ENCODE measurements around the gene NRROS. TPM values are rescaled to one million over a fixed set of nuclear protein-coding genes. Genes with fewer than 3 reads are reported as not detected.

NRROS gene
- total and polyA plus RNA-seq, 7 donors: 0.83 to 3.0 (median 1.9) TPM

DNA sequence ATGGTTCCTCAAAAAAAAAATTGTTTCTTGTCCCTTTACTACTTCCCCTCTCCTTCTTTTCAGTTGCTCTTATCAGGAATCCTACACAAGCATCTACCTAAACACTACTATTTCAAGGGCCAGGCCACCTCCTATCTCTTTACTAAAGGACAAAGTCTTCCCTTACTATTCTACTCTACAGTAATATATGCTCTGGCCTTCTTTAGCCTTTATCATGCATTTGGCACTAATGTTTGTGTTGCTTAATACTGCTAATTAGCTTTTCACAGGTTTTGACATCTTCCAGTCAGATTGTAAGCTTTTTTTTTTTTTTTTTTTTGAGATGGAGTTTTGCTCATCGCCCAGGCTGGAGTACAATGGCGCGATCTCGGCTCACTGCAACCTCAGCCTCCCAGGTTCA is 67.2 kb downstream of the NRROS start:
- no peaks in the 10 kb centered on the region for H3K27me3 ChIP-seq (ENCODE audit: insufficient read depth in 3 of 3, low read length in 2 of 3)
- peaks cover 6% of the 10 kb centered on the region for H3K4me1 ChIP-seq
- no peak overlapping the region for H3K4me3 ChIP-seq
- no peaks in the 10 kb centered on the region for H3K36me3 ChIP-seq (ENCODE audit: insufficient read depth in 1 of 2, low read depth in 1 of 2)
- ATAC-seq: no peak
- DNase-seq: no peak
- no peaks in the 10 kb centered on the region for H3K9me3 ChIP-seq
- 97 to 100% (median 99%) methylated on average over 4 of the region's 4 CpGs for WGBS, 3 donors
- TF ChIP-seq, protein P1, sequence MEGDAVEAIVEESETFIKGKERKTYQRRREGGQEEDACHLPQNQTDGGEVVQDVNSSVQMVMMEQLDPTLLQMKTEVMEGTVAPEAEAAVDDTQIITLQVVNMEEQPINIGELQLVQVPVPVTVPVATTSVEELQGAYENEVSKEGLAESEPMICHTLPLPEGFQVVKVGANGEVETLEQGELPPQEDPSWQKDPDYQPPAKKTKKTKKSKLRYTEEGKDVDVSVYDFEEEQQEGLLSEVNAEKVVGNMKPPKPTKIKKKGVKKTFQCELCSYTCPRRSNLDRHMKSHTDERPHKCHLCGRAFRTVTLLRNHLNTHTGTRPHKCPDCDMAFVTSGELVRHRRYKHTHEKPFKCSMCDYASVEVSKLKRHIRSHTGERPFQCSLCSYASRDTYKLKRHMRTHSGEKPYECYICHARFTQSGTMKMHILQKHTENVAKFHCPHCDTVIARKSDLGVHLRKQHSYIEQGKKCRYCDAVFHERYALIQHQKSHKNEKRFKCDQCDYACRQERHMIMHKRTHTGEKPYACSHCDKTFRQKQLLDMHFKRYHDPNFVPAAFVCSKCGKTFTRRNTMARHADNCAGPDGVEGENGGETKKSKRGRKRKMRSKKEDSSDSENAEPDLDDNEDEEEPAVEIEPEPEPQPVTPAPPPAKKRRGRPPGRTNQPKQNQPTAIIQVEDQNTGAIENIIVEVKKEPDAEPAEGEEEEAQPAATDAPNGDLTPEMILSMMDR (IDR thresholded peaks at IDR 0.05): no peak
- no peak overlapping the region for H3K27ac ChIP-seq
- intact Hi-C loops (cut with DNase I): no loop called here

DNA sequence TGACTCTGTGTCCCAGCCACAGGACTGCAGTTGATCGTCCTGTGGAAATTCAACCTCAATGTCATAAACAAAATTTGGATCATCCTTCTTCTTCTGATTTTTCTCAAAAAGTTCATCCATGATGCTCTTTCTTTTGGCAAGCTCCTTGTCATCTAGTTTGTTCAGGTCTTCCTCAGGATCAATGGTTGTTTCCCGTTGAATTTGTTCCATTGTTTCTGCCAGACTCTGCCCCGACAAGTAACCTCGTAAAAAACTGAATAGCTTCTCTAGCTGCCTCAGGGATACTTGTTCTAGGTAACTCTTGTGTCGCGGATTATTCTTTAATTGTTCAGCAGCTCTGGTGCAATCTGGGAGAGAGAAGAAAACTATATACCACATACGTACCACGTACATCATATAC is 68.1 kb downstream of the NRROS start:
- H3K27ac ChIP-seq: no peak overlapping the region
- TF ChIP-seq, protein P1 (IDR thresholded peaks at IDR 0.05): no peak
- intact Hi-C loops (cut with DNase I): no loop called here
- H3K4me1 ChIP-seq: peaks cover 6% of the 10 kb centered on the region
- H3K9me3 ChIP-seq: no peaks in the 10 kb centered on the region
- H3K27me3 ChIP-seq (ENCODE audit: insufficient read depth in 3 of 3, low read length in 2 of 3): no peaks in the 10 kb centered on the region
- ATAC-seq (no peak), DNase-seq (no peak)
- 86 to 92% (median 90%) methylated on average over 8 of the region's 8 CpGs for WGBS, 3 donors
- H3K4me3 ChIP-seq: no peak overlapping the region
- no peaks in the 10 kb centered on the region for H3K36me3 ChIP-seq (ENCODE audit: insufficient read depth in 1 of 2, low read depth in 1 of 2)

DNA sequence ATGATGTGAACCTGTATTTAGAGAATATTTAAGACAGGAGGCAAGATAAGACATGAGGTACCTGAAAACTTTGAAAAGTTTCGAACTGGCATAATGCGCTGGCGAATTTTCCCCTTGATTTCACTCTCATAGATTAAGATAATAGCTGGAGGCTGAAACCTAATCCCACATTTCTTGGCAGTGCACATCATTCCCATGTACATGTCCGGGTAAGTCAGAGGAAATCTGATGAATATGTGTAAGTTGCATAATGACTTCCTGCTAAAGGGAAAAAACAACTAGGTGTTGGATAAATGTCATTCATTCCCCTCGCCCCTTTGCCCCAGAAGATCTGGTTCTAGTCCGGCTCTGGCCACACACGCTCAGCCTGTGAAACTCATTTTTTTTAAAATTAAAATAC is 69.0 kb downstream of the NRROS start:
- intact Hi-C loops (cut with DNase I): no loop called here
- Histone ChIP-seq H3K36me3 (ENCODE audit: insufficient read depth in 1 of 2, low read depth in 1 of 2) (no peaks in the 10 kb centered on the region), H3K9me3 (no peaks in the 10 kb centered on the region), H3K4me3 (no peak overlapping the region), H3K27me3 (ENCODE audit: insufficient read depth in 3 of 3, low read length in 2 of 3) (no peaks in the 10 kb centered on the region), H3K4me1 (peaks cover 12% of the 10 kb centered on the region), H3K27ac (no peak overlapping the region)
- DNase-seq (no peak), ATAC-seq (no peak)
- TF ChIP-seq, protein P1 (IDR thresholded peaks at IDR 0.05): no peak
- 74 to 79% (median 77%) methylated on average over 7 of the region's 7 CpGs for WGBS, 3 donors

Other genes starting within 250 kb of the NRROS start
- gene UBXN7, start 207.3 kb upstream of the NRROS start, total RNA-seq: 10 to 100 TPM; 12.2 to 23.7 (median 14.7) TPM
- gene UBXN7, start 207.3 kb upstream of the NRROS start, polyA plus RNA-seq: 1 to 10 TPM; 1.3 to 6.2 (median 1.9) TPM
- 10 to 100 TPM in 3 of 4 donors, 1 to 10 TPM in 1; 9.9 to 22.1 (median 15.8) TPM for gene RNF168, start 135.9 kb upstream of the NRROS start, total RNA-seq
- gene RNF168, start 135.9 kb upstream of the NRROS start, polyA plus RNA-seq: 10 to 100 TPM in 1 of 3 donors, 1 to 10 TPM in 2; 3.6 to 11.6 (median 9.9) TPM
- gene SMCO1, start 124.3 kb upstream of the NRROS start, total RNA-seq: 10 to 100 TPM in 2 of 4 donors, 1 to 10 TPM in 2; 1.2 to 16.9 (median 8.8) TPM
- gene SMCO1, start 124.3 kb upstream of the NRROS start, polyA plus RNA-seq: 10 to 100 TPM in 1 of 3 donors, 1 to 10 TPM in 2; 4.1 to 11.4 (median 5.2) TPM
- gene WDR53, start 71.1 kb upstream of the NRROS start, total RNA-seq: 10 to 100 TPM in 2 of 4 donors, 1 to 10 TPM in 2; 4.4 to 15.9 (median 10.4) TPM
- gene WDR53, start 71.1 kb upstream of the NRROS start, polyA plus RNA-seq: 10 to 100 TPM in 2 of 3 donors, 1 to 10 TPM in 1; 8.5 to 18.9 (median 10.5) TPM
- gene FBXO45, start 71.0 kb upstream of the NRROS start, total RNA-seq: 10 to 100 TPM; 11.0 to 21.1 (median 14.6) TPM
- gene FBXO45, start 71.0 kb upstream of the NRROS start, polyA plus RNA-seq: 10 to 100 TPM in 2 of 3 donors, 1 to 10 TPM in 1; 9.2 to 37.0 (median 20.4) TPM
- under 1 TPM; 0.30 to 0.97 (median 0.63) TPM for gene CEP19, start 72.6 kb downstream of the NRROS start, total RNA-seq
- gene CEP19, start 72.6 kb downstream of the NRROS start, polyA plus RNA-seq: 1 to 10 TPM in 2 of 3 donors, under 1 TPM in 1; 0.60 to 6.2 (median 1.1) TPM
- 10 to 100 TPM; 16.2 to 23.6 (median 19.7) TPM for gene PIGX, start 72.7 kb downstream of the NRROS start, total RNA-seq
- gene PIGX, start 72.7 kb downstream of the NRROS start, polyA plus RNA-seq: 10 to 100 TPM in 2 of 3 donors, 1 to 10 TPM in 1; 7.5 to 43.4 (median 19.0) TPM
- gene PAK2, start 100.2 kb downstream of the NRROS start, total RNA-seq: 10 to 100 TPM; 44.3 to 79.4 (median 58.3) TPM
- 10 to 100 TPM; 17.3 to 36.2 (median 29.3) TPM for gene PAK2, start 100.2 kb downstream of the NRROS start, polyA plus RNA-seq
- gene SENP5, start 228.2 kb downstream of the NRROS start, total RNA-seq: 10 to 100 TPM; 15.5 to 30.6 (median 24.9) TPM
- 10 to 100 TPM in 1 of 3 donors, 1 to 10 TPM in 2; 8.1 to 37.7 (median 9.3) TPM for gene SENP5, start 228.2 kb downstream of the NRROS start, polyA plus RNA-seq